Left lung (tissue), 10 donors: ENCODE measurements around the gene NFKBIZ. TPM values are rescaled to one million over a fixed set of nuclear protein-coding genes. Genes with fewer than 3 reads are reported as not detected.

Experiments
- ATAC-seq: fragments of 200-7000 bp; cut with Tn5 transposase; one replicate; pipeline ENCODE4 v1.9.1; 2020; ENCODE audit warnings: moderate library complexity
- DNase-seq, 4 donors: peaks; one replicate each; pipeline ENCODE4 v3.0.0-alpha.2; 2013 to 2020
- H3K27ac ChIP-seq, 2 donors: fragments of 200-600 bp; sonication (generic) in 1 of 2; one replicate each; pipeline versions ENCODE4 v1.5.0 to v1.8.0; 2020 to 2021
- H3K27me3 ChIP-seq, 2 donors: fragments of 200-600 bp; sonication (generic) in 1 of 2; one replicate each; pipeline versions ENCODE4 v1.5.0 to v1.8.0; 2020 to 2021
- H3K36me3 ChIP-seq, 2 donors: fragments of 200-600 bp; sonication (generic) in 1 of 2; one replicate each; pipeline versions ENCODE4 v1.5.0 to v1.8.0; 2020 to 2021
- H3K4me1 ChIP-seq, 2 donors: fragments of 200-600 bp; one replicate each; pipeline ENCODE4 v1.8.0; 2021
- H3K4me3 ChIP-seq, 2 donors: fragments of 200-600 bp; sonication (generic) in 1 of 2; one replicate each; pipeline versions ENCODE4 v1.5.0 to v1.8.0; 2020 to 2021; ENCODE audit warnings: mild to moderate bottlenecking in 1 of 2
- H3K9me3 ChIP-seq, 2 donors: fragments of 200-600 bp; sonication (generic) in 1 of 2; one replicate each; pipeline versions ENCODE4 v1.5.0 to v1.8.0; 2020 to 2021
- intact Hi-C, 2 donors: fragments of 100-400 bp; cut with DNase I; formaldehyde crosslinking; loops; one replicate each; pipeline versions ENCODE4 v1.11.2 to v1.14.2; 2022
- polyA plus RNA-seq, 6 donors: library from polyadenylated mRNA; unstranded; fragments of 120-200 nt; gene quantifications; one replicate each; pipeline ENCODE4 v1.2.1, GENCODE V29; 2013; ENCODE audit not compliant: insufficient read length in 6 of 6
- total RNA-seq, 2 donors: library from RNA; stranded (reverse); fragmentation: NEBNext Ultra II Directional; extraction: Animal tissue kit (Norgen Biotek cat#: 25700); gene quantifications; one replicate each; pipeline ENCODE4 v1.2.1, GENCODE V29; 2021
- TF ChIP-seq, protein P1 (sequence below), 2 donors: fragments of 200-600 bp; sonication (generic) in 1 of 2; IDR thresholded peaks; one replicate each; pipeline versions ENCODE4 v1.5.0 to v1.8.0; 2021; ENCODE audit warnings: antibody characterized with exemption in 2 of 2
- donor health status: DM: no; HTN: yes; CAD: no.
- donor health status: DM: no; HTN: no; CAD: no.

NFKBIZ gene
- total and polyA plus RNA-seq, 8 donors: 19.2 to 125 (median 42.6) TPM

- Histone ChIP-seq H3K9me3 (no peaks in the 10 kb centered on the region), H3K27ac (no peak overlapping the region), H3K36me3 (peaks cover 3 to 11% of the 10 kb centered on the region in 2 donors), H3K4me3 (no peak overlapping the region), H3K4me1 (peaks cover 18 to 43% of the 10 kb centered on the region in 2 donors), H3K27me3 (no peaks in the 10 kb centered on the region)
- TF ChIP-seq, protein P1, sequence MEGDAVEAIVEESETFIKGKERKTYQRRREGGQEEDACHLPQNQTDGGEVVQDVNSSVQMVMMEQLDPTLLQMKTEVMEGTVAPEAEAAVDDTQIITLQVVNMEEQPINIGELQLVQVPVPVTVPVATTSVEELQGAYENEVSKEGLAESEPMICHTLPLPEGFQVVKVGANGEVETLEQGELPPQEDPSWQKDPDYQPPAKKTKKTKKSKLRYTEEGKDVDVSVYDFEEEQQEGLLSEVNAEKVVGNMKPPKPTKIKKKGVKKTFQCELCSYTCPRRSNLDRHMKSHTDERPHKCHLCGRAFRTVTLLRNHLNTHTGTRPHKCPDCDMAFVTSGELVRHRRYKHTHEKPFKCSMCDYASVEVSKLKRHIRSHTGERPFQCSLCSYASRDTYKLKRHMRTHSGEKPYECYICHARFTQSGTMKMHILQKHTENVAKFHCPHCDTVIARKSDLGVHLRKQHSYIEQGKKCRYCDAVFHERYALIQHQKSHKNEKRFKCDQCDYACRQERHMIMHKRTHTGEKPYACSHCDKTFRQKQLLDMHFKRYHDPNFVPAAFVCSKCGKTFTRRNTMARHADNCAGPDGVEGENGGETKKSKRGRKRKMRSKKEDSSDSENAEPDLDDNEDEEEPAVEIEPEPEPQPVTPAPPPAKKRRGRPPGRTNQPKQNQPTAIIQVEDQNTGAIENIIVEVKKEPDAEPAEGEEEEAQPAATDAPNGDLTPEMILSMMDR (IDR thresholded peaks at IDR 0.05): no peak
- intact Hi-C loops: no loop called here
- ATAC-seq (no peak), DNase-seq (no peak)
Measured at GRCh38 chr3:101824702-101825101, 24.6 kb upstream of the NFKBIZ start.

DNA sequence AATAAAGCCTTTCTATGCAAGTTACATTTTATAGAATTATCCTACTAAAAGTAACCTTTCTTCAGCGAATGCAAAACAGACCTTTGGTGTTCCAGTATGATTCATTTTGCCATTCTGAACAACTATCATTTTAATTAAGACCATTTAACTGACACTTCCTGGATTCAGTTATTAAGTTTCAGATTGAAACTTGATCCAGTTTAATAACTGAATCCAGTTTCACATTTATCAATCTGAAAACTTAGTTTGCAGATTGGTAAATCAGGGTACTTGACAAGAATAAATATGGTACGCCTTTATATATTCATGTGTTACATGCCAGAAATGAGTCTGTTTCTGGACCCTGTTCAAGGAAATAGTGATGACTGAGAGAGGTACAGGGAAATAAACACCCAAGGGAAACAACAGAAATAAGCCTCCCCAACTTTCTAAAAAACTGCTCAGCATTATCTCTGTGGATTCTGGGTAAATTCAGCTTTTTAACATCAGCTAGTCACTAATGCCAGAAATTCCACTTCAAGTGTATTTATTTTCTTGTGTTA, 23.3 kb upstream of the NFKBIZ start:
- H3K9me3 ChIP-seq: no peaks in the 10 kb centered on the region

GRCh38 chr3:101827211-101828174, 21.8 kb upstream of the NFKBIZ start:
- H3K27ac ChIP-seq: peak overlapping the region; percentile 90 to 94
- no peaks in the 10 kb centered on the region for H3K36me3 ChIP-seq
- H3K27me3 ChIP-seq: no peaks in the 10 kb centered on the region
- H3K4me3 ChIP-seq: peak overlapping the region; percentile 34 to 49
- no peaks in the 10 kb centered on the region for H3K9me3 ChIP-seq
- intact Hi-C loops: no loop called here
- ATAC-seq (peak; percentile 91), DNase-seq (peak; percentile 82 to 88 (median 86))
- TF ChIP-seq, protein P1 (IDR thresholded peaks at IDR 0.05): no peak
- peaks cover 18 to 54% of the 10 kb centered on the region in 2 donors for H3K4me1 ChIP-seq

More for the DNA sequence above, 23.3 kb upstream of the NFKBIZ start:
- peaks cover 3 to 11% of the 10 kb centered on the region in 2 donors for H3K36me3 ChIP-seq
- peaks cover 18 to 49% of the 10 kb centered on the region in 2 donors for H3K4me1 ChIP-seq
- no peak overlapping the region for H3K4me3 ChIP-seq
- TF ChIP-seq, protein P1 (IDR thresholded peaks at IDR 0.05): no peak
- ATAC-seq (no peak), DNase-seq (no peak)
- H3K27me3 ChIP-seq: no peaks in the 10 kb centered on the region
- intact Hi-C loops: no loop called here
- H3K27ac ChIP-seq: peak overlapping the region; percentile 90 to 94

GRCh38 chr3:101828276-101828675, 21.0 kb upstream of the NFKBIZ start:
- Histone ChIP-seq H3K4me3 (peak overlapping the region; percentile 34 to 49), H3K36me3 (no peaks in the 10 kb centered on the region), H3K4me1 (peaks cover 18 to 57% of the 10 kb centered on the region in 2 donors), H3K27ac (peak overlapping the region; percentile 90 to 94), H3K27me3 (no peaks in the 10 kb centered on the region), H3K9me3 (no peaks in the 10 kb centered on the region)
- ATAC-seq (no peak), DNase-seq (no peak)
- intact Hi-C loops: no loop called here
- TF ChIP-seq, protein P1 (IDR thresholded peaks at IDR 0.05): no peak
